Astrocyte of the spinal cord (primary cell): ENCODE data around the gene NEK6.

Experiments
- DNase-seq: peaks from one replicate; pipeline ENCODE4 v3.0.0; 2011; ENCODE audit warnings: low read depth, low spot score
- H3K4me3 ChIP-seq: 2 replicates; pipeline ENCODE4 v1.5.1; 2011; ENCODE audit warnings: low read depth, mild to moderate bottlenecking, low read length, moderate library complexity
- in situ Hi-C: cut with HindIII; loops from 2 replicates; pipeline ENCODE4 v1.10.0; 2017; ENCODE audit warnings: low sequenced_read_pairs
- TF ChIP-seq, protein P1 (sequence below): IDR thresholded peaks from 2 replicates; pipeline ENCODE4 v1.5.1; 2012; ENCODE audit warnings: low read depth, mild to moderate bottlenecking, low read length, inconsistent platforms

NEK6 gene

DNA sequence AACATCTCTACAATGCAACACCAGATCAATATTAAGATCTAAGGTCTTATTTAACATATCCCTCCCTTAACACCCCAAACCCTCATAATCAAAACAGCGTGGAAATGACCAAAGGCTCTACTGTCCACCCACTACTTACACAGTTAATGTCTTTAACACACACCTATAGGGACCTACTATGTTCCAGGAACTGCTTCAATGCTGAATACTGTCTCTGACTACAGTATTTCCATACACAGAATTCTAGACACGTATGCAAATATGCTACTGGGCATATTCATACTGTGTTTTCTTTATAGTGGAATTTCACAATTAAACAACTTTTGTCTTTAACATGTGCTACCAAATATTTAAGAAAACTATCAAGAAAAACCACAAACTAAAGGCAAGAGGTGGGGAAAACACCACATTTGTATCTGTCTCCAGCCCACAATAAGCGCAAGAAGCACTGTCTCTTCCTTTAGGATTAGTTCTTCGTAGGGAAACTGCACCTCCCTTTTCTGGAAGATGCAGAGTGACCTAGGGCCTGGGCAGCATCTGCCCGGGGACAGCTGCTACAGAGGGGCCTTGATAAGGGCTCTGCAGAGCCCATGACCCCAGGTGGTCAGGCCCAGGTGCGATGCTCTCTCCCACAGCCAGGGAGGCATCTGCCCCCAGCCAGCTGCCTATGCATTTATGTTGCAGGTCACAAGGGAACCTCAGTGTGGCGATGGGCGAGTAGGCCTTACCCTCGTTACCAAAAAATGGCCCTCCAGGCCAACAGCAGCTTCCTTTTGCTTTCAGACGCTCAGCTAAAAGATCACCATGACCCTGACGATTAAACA, 102.3 kb downstream of the NEK6 start:
- no peak for DNase-seq
- no peak overlapping the region for H3K4me3 ChIP-seq
- in situ Hi-C loops: no loop called here
- TF ChIP-seq, protein P1, sequence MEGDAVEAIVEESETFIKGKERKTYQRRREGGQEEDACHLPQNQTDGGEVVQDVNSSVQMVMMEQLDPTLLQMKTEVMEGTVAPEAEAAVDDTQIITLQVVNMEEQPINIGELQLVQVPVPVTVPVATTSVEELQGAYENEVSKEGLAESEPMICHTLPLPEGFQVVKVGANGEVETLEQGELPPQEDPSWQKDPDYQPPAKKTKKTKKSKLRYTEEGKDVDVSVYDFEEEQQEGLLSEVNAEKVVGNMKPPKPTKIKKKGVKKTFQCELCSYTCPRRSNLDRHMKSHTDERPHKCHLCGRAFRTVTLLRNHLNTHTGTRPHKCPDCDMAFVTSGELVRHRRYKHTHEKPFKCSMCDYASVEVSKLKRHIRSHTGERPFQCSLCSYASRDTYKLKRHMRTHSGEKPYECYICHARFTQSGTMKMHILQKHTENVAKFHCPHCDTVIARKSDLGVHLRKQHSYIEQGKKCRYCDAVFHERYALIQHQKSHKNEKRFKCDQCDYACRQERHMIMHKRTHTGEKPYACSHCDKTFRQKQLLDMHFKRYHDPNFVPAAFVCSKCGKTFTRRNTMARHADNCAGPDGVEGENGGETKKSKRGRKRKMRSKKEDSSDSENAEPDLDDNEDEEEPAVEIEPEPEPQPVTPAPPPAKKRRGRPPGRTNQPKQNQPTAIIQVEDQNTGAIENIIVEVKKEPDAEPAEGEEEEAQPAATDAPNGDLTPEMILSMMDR: no peak

DNA sequence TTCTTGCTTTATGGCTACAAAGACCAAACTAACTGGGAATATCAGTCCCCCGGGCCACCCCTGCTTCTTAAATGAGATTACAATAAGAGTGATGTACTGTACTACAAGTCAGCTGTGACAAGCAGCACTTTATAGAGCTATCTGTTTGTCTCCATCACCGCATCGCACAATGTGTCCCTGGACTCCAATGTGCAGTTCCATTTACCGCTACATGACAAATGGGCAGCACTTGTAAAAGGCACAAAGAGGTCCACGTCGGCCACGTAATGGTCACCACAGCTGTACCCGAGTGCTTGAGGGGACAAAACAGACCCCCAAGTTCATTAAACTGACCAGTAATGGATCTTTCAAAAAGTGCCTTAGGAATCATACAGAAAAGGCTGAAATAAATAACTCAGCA, 103.4 kb downstream of the NEK6 start:
- DNase-seq: no peak
- TF ChIP-seq, protein P1: no peak
- no peak overlapping the region for H3K4me3 ChIP-seq
- in situ Hi-C loops: no loop called here

DNA sequence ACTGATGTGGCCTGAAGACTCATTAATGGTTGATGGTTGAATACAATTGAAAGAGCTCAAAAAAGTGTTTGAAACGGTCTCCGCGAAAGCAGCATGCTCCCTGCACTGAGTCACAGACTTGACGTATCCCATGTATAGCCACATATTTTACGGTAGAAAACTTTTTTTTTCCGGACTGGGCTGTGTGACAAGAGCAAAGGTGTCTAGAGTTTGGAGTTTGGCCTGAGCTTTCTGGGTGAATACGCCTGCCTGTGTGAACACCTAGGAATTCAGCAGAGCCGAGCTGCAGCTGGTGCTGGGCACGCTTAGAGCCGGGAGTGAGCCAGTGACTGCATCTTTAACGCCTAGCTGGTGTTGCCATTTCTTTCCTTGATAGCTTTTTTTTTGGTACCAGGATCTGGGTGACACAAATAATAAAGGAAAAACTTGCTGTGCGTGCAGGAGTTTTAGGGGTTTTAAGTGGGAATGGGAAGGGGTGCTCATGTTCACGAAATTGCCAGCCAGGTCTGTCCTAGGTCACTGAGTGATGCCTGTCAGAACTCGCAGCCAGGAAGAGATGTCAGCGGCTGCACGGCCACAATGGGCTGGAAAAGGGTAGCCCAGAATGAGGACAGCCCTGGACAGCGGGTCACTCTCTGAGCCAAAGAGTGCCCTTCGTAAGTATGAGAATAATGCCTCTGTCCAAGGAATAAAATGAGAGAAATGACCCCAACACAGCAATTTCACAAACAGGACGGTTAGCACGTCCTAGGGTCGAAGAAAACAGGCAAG, 105.8 kb downstream of the NEK6 start:
- TF ChIP-seq, protein P1: no peak
- peak; percentile 85 for DNase-seq
- H3K4me3 ChIP-seq: no peak overlapping the region
- in situ Hi-C loops: no loop called here

DNA sequence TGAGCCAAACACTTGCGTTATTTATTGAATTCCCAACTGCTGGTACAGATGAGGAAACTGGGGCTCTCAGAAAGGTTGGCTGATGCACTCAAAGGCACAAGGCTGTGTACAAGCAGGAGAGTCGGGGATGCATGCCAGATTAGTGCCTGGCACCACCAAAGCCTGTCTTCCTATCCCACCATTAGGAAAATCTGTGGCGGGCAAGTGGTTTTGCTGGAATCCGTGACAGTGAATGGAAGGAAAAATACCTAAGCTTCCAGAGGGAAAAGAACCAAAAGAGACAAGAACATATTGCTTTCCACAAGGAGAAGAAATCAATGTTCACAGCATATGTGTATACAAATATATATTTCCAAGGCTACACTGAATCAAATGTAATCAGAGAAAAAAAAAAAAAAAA, 106.4 kb downstream of the NEK6 start:
- no peak overlapping the region for H3K4me3 ChIP-seq
- TF ChIP-seq, protein P1: no peak
- in situ Hi-C loops: no loop called here
- no peak for DNase-seq

DNA sequence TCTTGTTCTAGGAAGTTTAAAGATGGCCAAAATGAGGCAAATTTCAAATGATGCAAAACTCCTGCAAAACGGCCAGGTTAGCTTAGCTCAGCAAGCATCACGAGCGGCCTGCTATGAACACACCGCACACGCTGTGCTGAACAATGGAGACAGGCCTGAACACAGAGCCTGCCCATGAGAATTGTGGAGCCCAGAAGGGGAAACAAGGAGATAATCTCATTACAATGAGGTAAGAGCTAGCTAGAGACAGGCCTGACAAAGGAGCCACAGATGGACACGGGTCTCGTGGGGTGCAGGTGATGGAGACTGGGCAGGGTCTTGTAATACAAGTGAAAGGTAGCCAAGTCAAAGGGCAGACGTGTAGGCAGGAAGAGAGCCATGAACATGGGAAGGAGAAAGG, 107.3 kb downstream of the NEK6 start:
- no peak overlapping the region for H3K4me3 ChIP-seq
- in situ Hi-C loops: no loop called here
- TF ChIP-seq, protein P1: no peak
- no peak for DNase-seq

DNA sequence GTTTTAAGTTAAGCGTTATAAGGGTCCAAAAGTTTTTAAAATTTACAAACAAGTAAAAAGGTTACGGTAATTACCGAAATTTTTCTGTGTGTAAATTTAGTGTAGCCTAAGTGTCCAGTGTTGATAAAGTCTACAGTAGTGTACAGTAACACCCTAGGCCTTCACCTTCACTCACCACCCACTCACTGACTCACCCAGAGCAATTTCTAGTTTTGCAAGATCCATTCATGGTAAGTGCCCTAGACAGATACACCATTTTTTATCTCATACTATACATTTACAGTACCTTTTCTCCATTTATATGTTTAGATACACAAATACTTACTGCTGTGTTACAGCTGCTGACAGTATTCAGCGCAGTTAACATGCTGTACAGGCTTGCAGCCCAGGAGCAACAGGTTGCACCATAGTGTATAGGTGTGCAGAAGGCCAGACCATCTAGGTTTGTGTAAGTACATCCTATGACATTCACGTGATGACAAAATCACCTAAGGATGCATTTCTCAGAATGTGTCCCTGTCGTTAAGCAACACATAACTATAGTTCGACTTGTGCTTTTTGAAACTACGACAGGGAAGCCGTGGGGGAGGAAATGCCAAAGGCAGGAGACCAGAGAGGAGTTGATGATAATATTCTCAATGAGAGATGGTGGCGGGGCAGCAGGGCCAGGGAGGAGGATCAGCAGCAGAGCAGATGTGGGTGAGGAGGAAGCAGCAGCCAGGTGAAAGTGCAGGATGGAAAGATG, 108.9 kb downstream of the NEK6 start:
- in situ Hi-C loops: no loop called here
- H3K4me3 ChIP-seq: no peak overlapping the region
- no peak for DNase-seq
- TF ChIP-seq, protein P1: no peak
